ENCODE measurements around the gene EEF1AKMT2. TPM values are rescaled to one million over a fixed set of nuclear protein-coding genes. Genes with fewer than 3 reads are reported as not detected.

EEF1AKMT2 gene
- total and polyA plus RNA-seq, 9 of the 15 experiments (the other 6 are each of a cell fraction or from before 2014, with no cell fraction given), result 9.3 to 34.3 (median 23.7) TPM

DNA sequence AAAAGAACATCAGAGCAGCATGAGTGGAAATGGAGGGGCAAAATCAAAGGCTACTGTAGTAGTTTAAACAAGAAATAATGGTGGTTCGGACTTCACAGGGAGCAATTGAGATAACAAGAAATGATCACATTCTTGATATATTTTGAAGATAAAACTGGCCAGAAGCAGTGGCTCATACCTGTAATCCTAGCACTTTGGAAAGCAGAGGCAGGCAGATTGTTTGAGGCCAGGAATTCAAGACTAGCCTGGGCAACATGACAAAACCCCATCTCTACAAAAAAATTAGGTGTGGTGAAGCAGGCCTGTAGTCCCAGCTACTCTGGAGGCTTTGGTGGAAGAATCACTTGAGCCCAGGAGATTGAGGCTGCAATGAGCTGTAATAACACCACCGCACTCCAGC, 22.9 kb downstream of the EEF1AKMT2 start (continued):
- no peak for TF ChIP-seq BCL6 (CRISPR knock-in tag; IDR thresholded peaks at IDR 0.05)

DNA sequence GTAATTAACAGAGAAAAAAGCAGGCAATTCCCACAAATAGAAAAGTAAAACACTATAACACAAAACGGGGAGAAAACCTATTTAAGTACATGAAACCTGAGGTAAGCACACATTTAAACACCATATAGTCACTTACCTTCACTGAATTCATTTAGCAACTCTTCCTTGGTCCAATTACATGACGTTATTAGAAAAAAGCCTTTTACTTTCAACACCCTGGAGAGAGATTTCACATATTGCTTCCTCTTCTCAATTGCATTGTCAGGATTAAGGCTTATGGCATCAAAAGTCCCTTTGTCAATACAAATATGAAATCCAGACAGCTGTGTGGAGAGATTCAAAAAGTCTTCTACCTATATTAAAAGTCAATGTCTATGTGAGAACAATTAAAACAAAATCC, 26.4 kb downstream of the EEF1AKMT2 start:
- in situ Hi-C loops (cut with MboI), result no loop called here
- Histone ChIP-seq H3K27ac (ENCODE audit: extremely low read depth, low read depth, low read length) (no peak overlapping the region), H3K9ac (ENCODE audit: insufficient read depth in 1 of 2, low read depth in 2 of 2, low read length in 2 of 2) (no peak overlapping the region), H3K79me2 (ENCODE audit: control insufficient read depth, insufficient read depth, low read length) (no peaks in the 10 kb centered on the region), H2AFZ (ENCODE audit: low read depth, low read length) (no peak overlapping the region), H4K20me1 (replicated peaks; ENCODE audit: control insufficient read depth, insufficient read depth, low read length) (no peaks in the 10 kb centered on the region), H3K9me1 (ENCODE audit: control insufficient read depth, insufficient read depth, low read length) (no peaks in the 10 kb centered on the region), H3K9me3 (replicated peaks; ENCODE audit: control insufficient read depth, insufficient read depth, low read depth, low read length) (no peaks in the 10 kb centered on the region), H3K4me2 (ENCODE audit: insufficient read depth, low read length) (no peak overlapping the region), H3K4me1 (replicated peaks in 1 of 2; ENCODE audit: control insufficient read depth in 2 of 2, insufficient read depth in 2 of 2, low read length in 2 of 2) (no peaks in the 10 kb centered on the region), H3K4me3 (no peak overlapping the region), H3K36me3 (ENCODE audit: control insufficient read depth, insufficient read depth, low read length) (peaks cover 54% of the 10 kb centered on the region; the same call in 2 of the 3 replicates), H3K27me3 (ENCODE audit: control insufficient read depth in 2 of 2, insufficient read depth in 2 of 2, low read length in 2 of 2) (no peaks in the 10 kb centered on the region)
- TF ChIP-seq ZFPM2 (CRISPR knock-in tag; IDR thresholded peaks at IDR 0.05) (no peak), RFX1 (IDR thresholded peaks at IDR 0.05) (no peak)
- ChIA-PET POLR2A (interaction anchor here (1.5 kb wide), 1 partner anchor 9 kb away, joined by 3 read pairs; no protein-coding TSS in a partner anchor), CTCF (ENCODE audit: low intra/inter-chr PET ratio) (no interaction called here)
- DNase-seq (ENCODE audit: extremely low read depth in 1 of 4, low spot score in 3 of 4) (no peak), ATAC-seq (no peak), FAIRE-seq (no peak)
- no TSS peak for BruUV-seq (replicated peaks)
- WGBS (ENCODE audit: insufficient coverage, low coverage, missing lambda C conversion rate), result 88% methylated on average over 2 of the region's 2 CpGs
- intact Hi-C loops (cut with micrococcal nuclease), result no loop called here

DNA sequence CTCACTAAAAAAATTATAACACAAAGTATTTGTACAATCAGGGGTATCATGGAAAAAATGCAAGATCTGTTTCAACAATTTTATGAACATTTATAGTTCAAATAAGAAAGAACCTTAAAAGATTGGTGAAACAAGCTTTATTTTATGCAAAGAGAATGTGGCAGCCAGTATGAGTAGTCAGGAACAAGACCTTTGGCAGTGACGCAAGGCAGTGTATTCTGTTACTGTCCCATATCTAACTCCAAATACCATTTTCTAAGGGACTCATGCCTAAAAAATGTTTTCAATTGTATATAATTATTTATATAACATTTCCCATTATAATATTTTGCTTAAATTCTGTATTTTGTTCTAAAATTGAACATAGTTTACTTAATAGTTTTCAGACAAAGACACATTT, 28.4 kb downstream of the EEF1AKMT2 start:
- DNase-seq (ENCODE audit: extremely low read depth in 1 of 4, low spot score in 3 of 4) (no peak), FAIRE-seq (no peak), ATAC-seq (no peak)
- ChIA-PET CTCF (ENCODE audit: low intra/inter-chr PET ratio) (no interaction called here), POLR2A (interaction anchor here (1.2 kb wide), 1 partner anchor 28 kb away, joined by 3 read pairs; the partner anchor contains the start of gene EEF1AKMT2)
- WGBS (ENCODE audit: insufficient coverage, low coverage, missing lambda C conversion rate), result 92% methylated on average over 1 of the region's 1 CpG
- Histone ChIP-seq H3K9ac (ENCODE audit: insufficient read depth in 1 of 2, low read depth in 2 of 2, low read length in 2 of 2) (no peak overlapping the region), H3K4me2 (ENCODE audit: insufficient read depth, low read length) (no peak overlapping the region), H3K9me3 (replicated peaks; ENCODE audit: control insufficient read depth, insufficient read depth, low read depth, low read length) (no peaks in the 10 kb centered on the region), H3K4me1 (replicated peaks in 1 of 2; ENCODE audit: control insufficient read depth in 2 of 2, insufficient read depth in 2 of 2, low read length in 2 of 2) (no peaks in the 10 kb centered on the region), H3K9me1 (ENCODE audit: control insufficient read depth, insufficient read depth, low read length) (no peaks in the 10 kb centered on the region), H3K36me3 (ENCODE audit: control insufficient read depth, insufficient read depth, low read length) (peaks cover 71% of the 10 kb centered on the region), H3K27me3 (ENCODE audit: control insufficient read depth in 2 of 2, insufficient read depth in 2 of 2, low read length in 2 of 2) (no peaks in the 10 kb centered on the region), H3K4me3 (no peak overlapping the region), H4K20me1 (replicated peaks; ENCODE audit: control insufficient read depth, insufficient read depth, low read length) (no peaks in the 10 kb centered on the region), H2AFZ (ENCODE audit: low read depth, low read length) (no peak overlapping the region), H3K79me2 (ENCODE audit: control insufficient read depth, insufficient read depth, low read length) (no peaks in the 10 kb centered on the region), H3K27ac (ENCODE audit: extremely low read depth, low read depth, low read length) (no peak overlapping the region)
- TF ChIP-seq POLR2H (tag; IDR thresholded peaks at IDR 0.05; ENCODE audit: low read depth), result no peak
- no peak for TF ChIP-seq HMG20A (CRISPR knock-in tag; conservative IDR thresholded peaks at IDR 0.05)
- TF ChIP-seq ZBTB8A (IDR thresholded peaks at IDR 0.05; ENCODE audit: partially characterized antibody), result no peak
- no peak for TF ChIP-seq CCNT2 (IDR thresholded peaks at IDR 0.05; ENCODE audit: borderline replicate concordance, extremely low read depth, insufficient read length, low read depth, low read length)
- no peak for TF ChIP-seq MTA2 (IDR thresholded peaks at IDR 0.05; ENCODE audit: low read depth)
- TF ChIP-seq NELFE (IDR thresholded peaks at IDR 0.05; ENCODE audit: insufficient read depth, insufficient read length), result no peak
- TF ChIP-seq SIRT6 (IDR thresholded peaks at IDR 0.05; ENCODE audit: low read depth, low read length), result no peak
- TF ChIP-seq, protein P1, sequence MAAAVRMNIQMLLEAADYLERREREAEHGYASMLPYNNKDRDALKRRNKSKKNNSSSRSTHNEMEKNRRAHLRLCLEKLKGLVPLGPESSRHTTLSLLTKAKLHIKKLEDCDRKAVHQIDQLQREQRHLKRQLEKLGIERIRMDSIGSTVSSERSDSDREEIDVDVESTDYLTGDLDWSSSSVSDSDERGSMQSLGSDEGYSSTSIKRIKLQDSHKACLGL (CRISPR knock-in tag; IDR thresholded peaks at IDR 0.05; ENCODE audit: borderline replicate concordance, poor library complexity, severe bottlenecking), result no peak
- no peak for TF ChIP-seq LCOR (CRISPR knock-in tag; IDR thresholded peaks at IDR 0.05)
- TF ChIP-seq PML (IDR thresholded peaks at IDR 0.05; ENCODE audit: low read length), result no peak
- in situ Hi-C loops (cut with MboI) (no loop called here), intact Hi-C loops (cut with micrococcal nuclease) (no loop called here)
- BruUV-seq (replicated peaks), result no TSS peak
